GM19397 (cell line): ENCODE data around the gene LRSAM1.

Experiments used
- ATAC-seq: cut with Tn5 transposase; IDR thresholded peaks from one replicate; pipeline ENCODE4 v1.9.1; 2021; ENCODE audit warnings: mild to moderate bottlenecking, moderate library complexity; ENCODE audit not compliant: unreplicated experiment

LRSAM1 gene

GRCh38 chr9:127530206-127530941, 79.1 kb downstream of the LRSAM1 start:
- ATAC-seq = no peak

GRCh38 chr9:127531676-127532075, 80.4 kb downstream of the LRSAM1 start:
- no peak for ATAC-seq

GRCh38 chr9:127534250-127534906, 83.1 kb downstream of the LRSAM1 start:
- no peak for ATAC-seq

GRCh38 chr9:127534931-127535330, 83.6 kb downstream of the LRSAM1 start:
- ATAC-seq = no peak

GRCh38 chr9:127535396-127535795, 84.1 kb downstream of the LRSAM1 start:
- ATAC-seq = no peak

- no peak for ATAC-seq
Observed at GRCh38 chr9:127535834-127536233, 84.5 kb downstream of the LRSAM1 start.

- no peak for ATAC-seq
Observed at GRCh38 chr9:127536499-127536898, 85.2 kb downstream of the LRSAM1 start.

- no peak for ATAC-seq
Observed at GRCh38 chr9:127537014-127537413, 85.7 kb downstream of the LRSAM1 start.

GRCh38 chr9:127537792-127538191, 86.5 kb downstream of the LRSAM1 start:
- ATAC-seq = no peak

GRCh38 chr9:127538849-127539258, 87.5 kb downstream of the LRSAM1 start:
- ATAC-seq = no peak

- no peak for ATAC-seq
Observed at GRCh38 chr9:127539259-127539981, 88.1 kb downstream of the LRSAM1 start.

- ATAC-seq = no peak
Observed at GRCh38 chr9:127539982-127540663, 88.8 kb downstream of the LRSAM1 start.

GRCh38 chr9:127540664-127541041, 89.3 kb downstream of the LRSAM1 start:
- ATAC-seq = no peak

- no peak for ATAC-seq
Observed at GRCh38 chr9:127541176-127541575, 89.9 kb downstream of the LRSAM1 start.

- ATAC-seq = no peak
Observed at GRCh38 chr9:127541865-127542264, 90.6 kb downstream of the LRSAM1 start.

GRCh38 chr9:127543221-127543620, 91.9 kb downstream of the LRSAM1 start:
- no peak for ATAC-seq

- no peak for ATAC-seq
Observed at GRCh38 chr9:127543973-127544533, 92.7 kb downstream of the LRSAM1 start.

- no peak for ATAC-seq
Observed at GRCh38 chr9:127545196-127546124, 94.2 kb downstream of the LRSAM1 start.

GRCh38 chr9:127546125-127546832, 95.0 kb downstream of the LRSAM1 start:
- no peak for ATAC-seq
